ENCODE measurements around the gene MAPK4.
"Not testable (repeated sequence)": the region's sequence is repeated elsewhere in the genome, so short reads cannot be mapped to it uniquely, and the experiment has no call there.

Gene MAPK4

DNA sequence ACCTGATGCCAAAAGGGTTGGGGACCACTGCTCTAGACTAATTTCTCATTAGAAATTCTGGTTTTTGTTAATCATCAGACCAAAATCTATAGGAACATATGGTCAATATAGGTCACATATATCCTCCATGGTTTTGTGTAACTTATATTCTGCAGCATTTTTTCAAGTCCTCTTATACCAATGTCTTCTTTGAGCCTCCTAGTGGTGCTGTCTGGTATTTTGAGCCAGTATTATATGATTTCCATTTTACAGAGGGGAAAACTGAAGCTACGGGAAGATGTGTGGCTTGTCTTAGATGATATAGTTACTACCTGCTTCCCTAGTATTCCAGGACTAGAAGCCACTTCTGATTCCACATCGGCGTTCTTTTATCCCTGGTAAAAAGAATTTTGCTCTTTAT is 13.8 kb downstream of the MAPK4 start:
- DNase-seq (ENCODE audit: low read depth) = no peak

DNA sequence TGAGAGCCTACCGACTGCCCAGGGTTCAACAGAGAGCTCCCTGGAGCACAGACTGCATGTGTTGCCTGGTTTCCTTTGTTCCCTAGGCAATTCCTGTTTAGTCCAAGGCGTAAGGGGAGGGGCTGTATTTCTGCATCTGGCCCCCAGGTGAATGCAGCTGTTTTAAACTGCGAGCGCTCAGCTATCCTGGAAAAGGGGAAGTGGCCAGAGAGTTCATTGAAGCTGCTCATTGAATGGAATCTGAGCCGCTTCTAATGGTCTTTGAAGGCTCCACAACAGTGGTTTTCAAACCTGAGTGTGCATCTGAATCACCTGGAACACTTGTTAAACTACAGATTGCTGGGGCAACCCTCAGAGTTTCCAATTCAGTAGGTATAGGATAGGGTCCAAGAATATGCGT is 18.1 kb downstream of the MAPK4 start:
- DNase-seq (ENCODE audit: low read depth) = no peak

DNA sequence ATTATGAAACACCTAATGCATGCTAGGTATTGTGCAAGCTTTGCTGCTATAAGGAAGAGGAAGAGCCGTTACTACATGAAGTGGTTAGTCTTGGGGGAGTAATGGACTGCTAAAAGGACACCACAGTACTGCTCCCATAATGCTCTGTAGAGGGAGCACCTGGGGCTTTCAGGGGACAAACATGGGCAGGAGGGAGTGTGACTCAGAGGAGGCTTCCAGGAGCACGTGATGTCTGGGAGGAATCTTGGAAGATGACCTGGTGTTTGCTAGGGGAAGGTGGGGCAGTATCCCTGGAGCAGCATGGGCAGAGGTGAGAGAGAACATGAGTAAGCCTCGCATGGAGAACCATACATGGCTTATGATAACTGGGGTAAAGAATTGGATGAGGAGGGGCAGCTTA is 18.8 kb downstream of the MAPK4 start:
- no peak for DNase-seq (ENCODE audit: low read depth)

GRCh38 chr18:50579061-50579774 is 19.3 kb downstream of the MAPK4 start:
- DNase-seq (ENCODE audit: low read depth) = no peak

GRCh38 chr18:50581517-50581916 is 21.6 kb downstream of the MAPK4 start:
- DNase-seq (ENCODE audit: low read depth) = no peak

DNA sequence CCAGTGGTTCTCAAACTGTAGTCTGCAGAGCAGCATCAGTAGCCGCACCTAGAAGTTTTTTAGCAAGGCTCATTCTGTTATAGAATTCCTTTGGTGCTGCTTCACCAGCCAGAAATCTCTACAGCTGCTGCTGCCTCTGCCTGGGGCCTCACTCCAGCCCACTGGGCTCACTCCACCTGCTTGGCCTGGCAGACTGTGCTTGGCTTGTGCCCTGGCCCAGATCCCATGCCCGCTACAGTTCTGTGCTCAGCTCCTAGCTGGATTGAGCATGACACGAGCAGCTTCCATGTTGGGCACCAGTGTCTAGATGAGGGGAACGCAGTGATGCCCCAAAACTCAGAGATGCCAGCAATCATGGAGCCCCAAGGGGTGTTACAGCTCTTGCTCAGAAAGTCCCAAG is 22.6 kb downstream of the MAPK4 start:
- no peak for DNase-seq (ENCODE audit: low read depth)

GRCh38 chr18:50586710-50587109 is 26.8 kb downstream of the MAPK4 start:
- DNase-seq (ENCODE audit: low read depth) = no peak

GRCh38 chr18:50590593-50590992 is 30.7 kb downstream of the MAPK4 start:
- no peak for DNase-seq (ENCODE audit: low read depth)

- DNase-seq (ENCODE audit: low read depth) = no peak
Measured at GRCh38 chr18:50594012-50594411, 34.1 kb downstream of the MAPK4 start.

DNA sequence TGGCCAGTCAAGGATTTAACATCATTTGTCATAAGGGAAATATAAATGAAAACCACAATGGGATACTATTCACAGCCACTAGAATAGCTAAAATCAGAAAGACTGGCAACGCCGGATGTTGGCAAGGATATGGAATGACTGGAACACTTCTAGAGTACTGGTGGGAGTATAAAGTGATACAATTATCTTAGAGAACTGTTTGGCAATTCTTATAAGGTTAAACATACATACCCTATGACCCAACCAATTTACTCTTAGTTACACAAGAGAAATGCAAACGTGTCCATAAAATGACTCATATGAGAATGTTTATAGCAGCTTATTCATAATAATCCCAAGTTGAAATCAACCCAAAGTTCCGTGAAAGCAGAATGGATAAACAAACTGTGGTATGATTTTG is 35.1 kb downstream of the MAPK4 start:
- no peak for DNase-seq (ENCODE audit: low read depth)

- DNase-seq (ENCODE audit: low read depth) = no peak
Measured at GRCh38 chr18:50602466-50602865, 42.6 kb downstream of the MAPK4 start.

DNA sequence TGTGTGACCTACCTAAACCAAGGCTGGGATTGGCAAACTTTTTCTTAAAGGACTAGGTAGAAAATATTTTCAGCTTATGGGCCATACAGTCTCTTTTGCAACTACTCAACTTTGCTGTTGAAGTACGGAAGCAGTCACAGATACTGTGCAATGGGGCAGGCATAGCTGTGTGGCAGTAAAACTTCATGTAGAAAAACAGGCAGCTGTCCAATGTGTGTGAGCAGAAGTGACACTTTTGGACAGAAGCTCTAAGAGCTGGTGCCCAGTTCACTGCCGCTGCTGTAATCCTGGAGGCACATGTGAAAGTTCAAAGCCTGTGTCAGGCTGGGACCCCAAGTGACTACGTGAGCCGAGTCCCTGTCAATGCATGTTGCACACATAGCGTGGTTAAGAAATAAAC is 46.7 kb downstream of the MAPK4 start:
- DNase-seq (ENCODE audit: low read depth) = no peak

DNA sequence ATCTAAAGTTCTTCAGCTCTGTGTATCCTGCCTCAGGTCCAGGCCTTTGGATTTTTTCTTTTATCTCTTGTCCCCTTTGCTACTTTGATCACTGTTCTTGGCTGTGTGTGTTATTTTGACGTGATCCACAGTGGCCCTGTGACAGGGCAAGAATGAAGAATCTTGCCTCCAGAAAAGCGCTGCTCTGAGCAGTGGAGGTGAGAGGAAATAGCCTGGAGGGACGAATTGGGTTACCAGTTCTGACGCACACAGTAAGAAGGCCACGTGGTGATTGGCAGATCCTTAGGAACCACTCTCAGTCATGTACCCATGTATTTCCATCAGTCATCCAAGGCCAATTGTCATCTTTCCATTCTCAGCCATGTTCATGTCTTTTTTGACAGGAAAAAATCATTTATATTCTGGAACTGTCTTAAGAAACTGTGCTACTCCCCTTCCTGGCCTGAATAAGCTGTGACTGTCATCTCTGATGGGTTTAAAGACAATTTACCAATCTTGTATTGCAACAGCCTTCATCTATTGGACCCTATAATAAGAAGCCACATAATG is 47.6 kb downstream of the MAPK4 start:
- no peak for DNase-seq (ENCODE audit: low read depth)

DNA sequence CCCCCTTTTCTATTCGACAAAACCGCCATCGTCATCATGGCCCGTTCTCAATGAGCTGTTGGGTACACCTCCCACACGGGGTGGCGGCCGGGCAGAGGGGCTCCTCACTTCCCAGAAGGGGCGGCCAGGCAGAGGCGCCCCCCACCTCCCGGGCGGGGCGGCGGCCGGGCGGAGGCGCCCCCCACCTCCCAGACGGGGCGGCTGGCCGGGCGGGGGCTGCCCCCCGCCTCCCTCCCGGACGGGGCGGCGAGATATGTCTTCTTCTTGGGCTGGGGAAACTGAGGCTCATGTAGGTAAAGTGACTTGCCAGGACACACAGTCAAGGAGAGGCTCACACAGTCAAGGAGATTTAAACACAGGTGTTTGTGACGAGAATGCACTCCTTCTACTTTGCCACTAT is 49.3 kb downstream of the MAPK4 start:
- DNase-seq (ENCODE audit: low read depth) = not testable (repeated sequence)

- no peak for DNase-seq (ENCODE audit: low read depth)
Measured at GRCh38 chr18:50610349-50610748, 50.5 kb downstream of the MAPK4 start.

DNA sequence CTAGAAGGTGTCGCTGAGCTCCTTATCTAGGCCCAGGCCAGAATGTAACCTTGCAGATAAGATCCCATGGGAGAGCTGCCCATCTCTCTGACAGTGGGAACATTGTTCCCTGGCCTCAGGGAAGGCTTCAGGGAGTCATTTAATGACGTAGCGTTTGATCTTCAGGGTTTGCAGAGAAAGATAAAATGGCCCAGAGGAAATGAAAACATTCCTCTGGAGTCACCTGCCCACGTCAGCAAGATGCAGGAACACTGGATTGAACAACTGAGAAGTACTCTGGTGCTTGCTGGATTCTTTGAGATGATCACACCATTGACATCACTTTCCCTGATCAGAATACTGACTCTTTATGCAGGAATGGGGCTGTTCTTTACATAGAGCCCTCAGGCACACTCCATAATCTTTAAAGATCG is 51.6 kb downstream of the MAPK4 start:
- DNase-seq (ENCODE audit: low read depth) = no peak

DNA sequence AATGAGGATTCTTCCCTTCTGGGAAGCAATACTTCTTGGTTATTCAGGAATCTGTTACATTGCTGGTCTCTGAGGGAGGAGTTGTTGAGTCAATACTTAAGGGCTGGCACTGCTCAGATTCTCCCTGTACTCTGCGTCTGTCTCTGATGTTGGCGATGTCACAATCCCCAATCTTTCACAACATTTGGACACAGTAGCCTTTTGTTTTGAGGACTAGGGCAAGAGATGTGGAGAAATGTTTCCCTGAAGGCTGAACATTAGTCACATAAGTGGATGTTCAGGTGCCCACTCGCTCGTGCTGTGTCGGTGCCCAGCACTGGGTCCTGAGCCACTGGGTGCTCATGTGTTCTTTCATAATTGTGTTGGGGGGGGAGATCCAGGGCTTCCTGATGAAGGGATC is 55.0 kb downstream of the MAPK4 start:
- DNase-seq (ENCODE audit: low read depth) = no peak

DNA sequence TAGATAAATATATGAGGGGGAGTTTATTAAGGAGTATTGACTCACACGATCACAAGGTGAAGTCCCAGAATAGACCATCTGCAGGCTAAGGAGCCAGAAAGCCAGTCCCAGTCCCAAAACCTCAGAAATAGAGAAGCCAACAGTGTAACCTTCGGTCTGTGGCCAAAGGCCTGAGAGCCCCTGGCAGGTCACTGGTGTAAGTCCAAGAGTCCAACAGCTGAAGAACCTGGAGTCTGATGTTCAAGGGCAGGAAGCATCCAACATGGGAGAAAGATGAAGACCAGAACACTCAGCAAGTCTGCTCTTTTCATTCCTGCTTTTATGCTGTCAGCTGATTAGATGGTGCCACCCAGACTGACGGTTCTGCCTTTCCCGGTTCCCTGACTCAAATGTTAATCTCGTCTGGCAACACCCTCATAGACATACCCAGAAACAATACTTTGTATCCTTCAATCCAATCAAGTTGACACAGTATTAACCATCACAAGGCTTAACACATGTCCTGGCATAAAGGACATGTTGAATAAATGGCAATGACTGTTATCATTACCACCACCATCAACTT is 56.7 kb downstream of the MAPK4 start:
- DNase-seq (ENCODE audit: low read depth) = no peak

- DNase-seq (ENCODE audit: low read depth) = no peak
Measured at GRCh38 chr18:50619861-50620275, 60.0 kb downstream of the MAPK4 start.

- no peak for DNase-seq (ENCODE audit: low read depth)
Measured at GRCh38 chr18:50620319-50620718, 60.4 kb downstream of the MAPK4 start.

- no peak for DNase-seq (ENCODE audit: low read depth)
Measured at GRCh38 chr18:50621366-50621765, 61.5 kb downstream of the MAPK4 start.

DNA sequence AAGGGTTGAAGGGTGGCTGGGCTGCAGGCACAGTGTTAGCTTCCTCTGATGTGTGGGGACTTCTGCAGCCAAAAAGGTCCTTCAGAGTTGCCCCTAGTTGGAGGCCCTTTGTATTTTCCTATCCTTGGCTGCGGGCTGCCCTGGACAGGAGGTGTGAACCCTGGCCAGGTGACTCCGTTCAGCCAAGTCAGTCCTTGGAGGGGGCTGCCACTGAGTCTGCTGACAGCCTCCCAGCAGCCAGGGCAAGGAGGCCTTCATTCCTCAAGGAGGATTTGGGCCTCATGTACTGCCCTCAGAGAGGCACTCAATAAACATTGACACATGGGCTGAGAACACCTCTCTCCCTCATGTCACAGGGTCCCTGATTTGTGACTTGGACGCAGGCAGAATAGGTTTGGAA is 62.4 kb downstream of the MAPK4 start:
- no peak for DNase-seq (ENCODE audit: low read depth)

GRCh38 chr18:50622865-50623393 is 63.0 kb downstream of the MAPK4 start:
- no peak for DNase-seq (ENCODE audit: low read depth)
